Small intestine (tissue), 7 donors: ENCODE results near the gene SF3B5. TPM values are rescaled to one million over a fixed set of nuclear protein-coding genes. Genes with fewer than 3 reads are reported as not detected.

ENCODE experiments used
- DNase-seq, 2 donors: peaks; one replicate each; pipeline versions ENCODE4 v3.0.0 to v3.0.0-alpha.2; 2013
- FAIRE-seq: peaks from 2 replicates; lab custom pipeline; 2012; peaks lifted over from hg19 to GRCh38; lab: Jason Lieb, UNC
- H3K27ac ChIP-seq, 3 donors: one replicate each; pipeline ENCODE4 v1.5.1; 2013; ENCODE audit warnings: low read length in 2 of 3, mild to moderate bottlenecking in 2 of 3, control low read depth in 1 of 3, inconsistent platforms in 1 of 3, low read depth in 1 of 3, moderate library complexity in 1 of 3
- H3K27me3 ChIP-seq, 3 donors: one replicate each; pipeline ENCODE4 v1.6.1; 2013; ENCODE audit warnings: low read length in 3 of 3, inconsistent platforms in 1 of 3; ENCODE audit not compliant: control insufficient read depth in 3 of 3, insufficient read depth in 3 of 3
- H3K36me3 ChIP-seq, 3 donors: one replicate each; pipeline ENCODE4 v1.6.1; 2013; ENCODE audit warnings: low read length in 3 of 3, inconsistent platforms in 1 of 3, low read depth in 1 of 3, mild to moderate bottlenecking in 1 of 3, moderate library complexity in 1 of 3; ENCODE audit not compliant: control insufficient read depth in 3 of 3, insufficient read depth in 2 of 3
- H3K4me1 ChIP-seq, 3 donors: one replicate each; pipeline ENCODE4 v1.6.1; 2013; ENCODE audit warnings: low read length in 2 of 3, inconsistent platforms in 1 of 3, low read depth in 1 of 3, mild to moderate bottlenecking in 1 of 3, moderate library complexity in 1 of 3; ENCODE audit not compliant: control insufficient read depth in 3 of 3, insufficient read depth in 2 of 3
- H3K4me3 ChIP-seq, 3 donors: one replicate each; pipeline ENCODE4 v1.5.1; 2013; ENCODE audit warnings: low read length in 3 of 3, control low read depth in 1 of 3, inconsistent platforms in 1 of 3, low read depth in 1 of 3, mild to moderate bottlenecking in 1 of 3, moderate library complexity in 1 of 3
- H3K9me3 ChIP-seq, 2 donors: one replicate each; pipeline ENCODE4 v1.6.1; 2013; ENCODE audit warnings: low read depth in 1 of 2, low read length in 1 of 2; ENCODE audit not compliant: control insufficient read depth in 2 of 2, insufficient read depth in 1 of 2
- WGBS, 3 donors: extraction: QIAGEN DNeasy Blood & Tissue Kit; methylation state at CpG; one replicate each; pipeline ENCODE4 v1.1.7; 2013; 5-methylcytosine and 5-hydroxymethylcytosine counted together
- polyA plus RNA-seq, 4 donors: library from polyadenylated mRNA; stranded (reverse) in 3 of 4; unstranded in 1 of 4; fragments of 200-250 nt in 3 of 4; fragments of 120-200 nt in 1 of 4; gene quantifications; one replicate each; pipeline versions ENCODE4 v1.2.1 to v1.2.3, GENCODE V29; 2013
- donor health status: healthy with polysubstance abuse.
- donor health status: control.
- donor health status: control.
- donor health status: Bipolar disorder and iron deficiency.
- donor health status: healthy.

The SF3B5 gene
- polyA plus RNA-seq, 4 donors = 135 to 363 (median 246) TPM

- FAIRE-seq (no peak), DNase-seq (no peak)
- Histone ChIP-seq H3K36me3 (no peaks in the 10 kb centered on the region), H3K4me1 (peaks cover 0 to 14% (median 0%) of the 10 kb centered on the region in 3 donors), H3K27me3 (peaks cover 0 to 24% (median 0%) of the 10 kb centered on the region in 3 donors), H3K9me3 (no peaks in the 10 kb centered on the region), H3K4me3 (no peak overlapping the region), H3K27ac (no peak overlapping the region)
- WGBS, 3 donors = 56 to 80% (median 71%) methylated on average over 6 of the region's 6 CpGs
Measured at GRCh38 chr6:144066741-144067484, 28.5 kb downstream of the SF3B5 start.

GRCh38 chr6:144066255-144066654 is 29.1 kb downstream of the SF3B5 start:
- Histone ChIP-seq H3K9me3 (no peaks in the 10 kb centered on the region), H3K36me3 (no peaks in the 10 kb centered on the region), H3K27me3 (peaks cover 0 to 24% (median 0%) of the 10 kb centered on the region in 3 donors), H3K4me3 (no peak overlapping the region), H3K27ac (no peak overlapping the region), H3K4me1 (peaks cover 0 to 14% (median 0%) of the 10 kb centered on the region in 3 donors)
- FAIRE-seq (no peak), DNase-seq (no peak)
- WGBS, 3 donors = 73 to 75% (median 73%) methylated on average over 4 of the region's 4 CpGs

GRCh38 chr6:144065213-144065660 is 30.1 kb downstream of the SF3B5 start:
- peak overlapping the region; percentile 69 to 98 (median 96) for H3K27ac ChIP-seq

GRCh38 chr6:144064402-144065212 is 30.8 kb downstream of the SF3B5 start:
- Histone ChIP-seq H3K4me3 (peak overlapping the region; percentile 77 to 96 (median 86)), H3K4me1 (peaks cover 0 to 14% (median 0%) of the 10 kb centered on the region in 3 donors), H3K27me3 (peaks cover 0 to 24% (median 0%) of the 10 kb centered on the region in 3 donors), H3K27ac (peak overlapping the region; percentile 69 to 98 (median 96)), H3K36me3 (no peaks in the 10 kb centered on the region), H3K9me3 (no peaks in the 10 kb centered on the region)
- DNase-seq (peak; percentile 55 to 80), FAIRE-seq (no peak)
- WGBS, 3 donors = 1 to 2% (median 1%) methylated on average over 43 to 57 of the region's 57 CpGs

More at GRCh38 chr6:144065213-144065660, 30.1 kb downstream of the SF3B5 start:
- Histone ChIP-seq H3K27me3 (peaks cover 0 to 24% (median 0%) of the 10 kb centered on the region in 3 donors), H3K4me1 (peaks cover 0 to 14% (median 0%) of the 10 kb centered on the region in 3 donors), H3K9me3 (no peaks in the 10 kb centered on the region), H3K4me3 (peak overlapping the region in 2 of 3 donors; percentile 77 to 86), H3K36me3 (no peaks in the 10 kb centered on the region)
- WGBS, 3 donors = 10 to 34% (median 18%) methylated on average over 9 of the region's 9 CpGs
- DNase-seq (peak in 1 of 2 donors; percentile 84), FAIRE-seq (no peak)

GRCh38 chr6:144063744-144064401 is 31.5 kb downstream of the SF3B5 start:
- H3K36me3 ChIP-seq = no peaks in the 10 kb centered on the region
- WGBS, 3 donors = 0 to 1% (median 0%) methylated on average over 47 to 72 of the region's 72 CpGs
- H3K27me3 ChIP-seq = peaks cover 0 to 24% (median 0%) of the 10 kb centered on the region in 3 donors
- H3K9me3 ChIP-seq = peaks cover 0 to 2% of the 10 kb centered on the region in 2 donors
- peaks cover 0 to 14% (median 0%) of the 10 kb centered on the region in 3 donors for H3K4me1 ChIP-seq
- DNase-seq (peak; percentile 93 to 96), FAIRE-seq (no peak)
- peak overlapping the region; percentile 71 to 98 (median 96) for H3K27ac ChIP-seq
- peak overlapping the region; percentile 77 to 96 (median 86) for H3K4me3 ChIP-seq

- 0 to 4% (median 2%) methylated on average over 16 of the region's 16 CpGs for WGBS, 3 donors
- peaks cover 0 to 14% (median 0%) of the 10 kb centered on the region in 3 donors for H3K4me1 ChIP-seq
- peaks cover 0 to 24% (median 0%) of the 10 kb centered on the region in 3 donors for H3K27me3 ChIP-seq
- DNase-seq (peak in 1 of 2 donors; percentile 35), FAIRE-seq (no peak)
- peak overlapping the region; percentile 71 to 98 (median 96) for H3K27ac ChIP-seq
- H3K9me3 ChIP-seq = peaks cover 0 to 3% of the 10 kb centered on the region in 2 donors
- peak overlapping the region; percentile 68 to 86 (median 77) for H3K4me3 ChIP-seq
- no peaks in the 10 kb centered on the region for H3K36me3 ChIP-seq
Measured at GRCh38 chr6:144063246-144063743, 32.1 kb downstream of the SF3B5 start.

GRCh38 chr6:144062786-144063185 is 32.6 kb downstream of the SF3B5 start:
- DNase-seq (peak in 1 of 2 donors; percentile 23), FAIRE-seq (no peak)
- peaks cover 0 to 14% (median 0%) of the 10 kb centered on the region in 3 donors for H3K4me1 ChIP-seq
- H3K9me3 ChIP-seq = peaks cover 0 to 3% of the 10 kb centered on the region in 2 donors
- no peak overlapping the region for H3K4me3 ChIP-seq
- 8 to 22% (median 16%) methylated on average over 5 of the region's 5 CpGs for WGBS, 3 donors
- no peaks in the 10 kb centered on the region for H3K36me3 ChIP-seq
- peaks cover 0 to 24% (median 0%) of the 10 kb centered on the region in 3 donors for H3K27me3 ChIP-seq
- H3K27ac ChIP-seq = peak overlapping the region in 2 of 3 donors; percentile 71 to 98
